Activated CD4-positive, alpha-beta T cell treated with anti-CD3 and anti-CD28 coated beads for 48 hours (primary cell): Measurements from ENCODE around the gene LRP4.
"Not testable (repeated sequence)": the region's sequence is repeated elsewhere in the genome, so short reads cannot be mapped to it uniquely, and the experiment has no call there.

Experiments
- DNase-seq: peaks from one replicate; pipeline ENCODE4 v3.0.0-alpha.2; 2020

LRP4 gene, protein sequence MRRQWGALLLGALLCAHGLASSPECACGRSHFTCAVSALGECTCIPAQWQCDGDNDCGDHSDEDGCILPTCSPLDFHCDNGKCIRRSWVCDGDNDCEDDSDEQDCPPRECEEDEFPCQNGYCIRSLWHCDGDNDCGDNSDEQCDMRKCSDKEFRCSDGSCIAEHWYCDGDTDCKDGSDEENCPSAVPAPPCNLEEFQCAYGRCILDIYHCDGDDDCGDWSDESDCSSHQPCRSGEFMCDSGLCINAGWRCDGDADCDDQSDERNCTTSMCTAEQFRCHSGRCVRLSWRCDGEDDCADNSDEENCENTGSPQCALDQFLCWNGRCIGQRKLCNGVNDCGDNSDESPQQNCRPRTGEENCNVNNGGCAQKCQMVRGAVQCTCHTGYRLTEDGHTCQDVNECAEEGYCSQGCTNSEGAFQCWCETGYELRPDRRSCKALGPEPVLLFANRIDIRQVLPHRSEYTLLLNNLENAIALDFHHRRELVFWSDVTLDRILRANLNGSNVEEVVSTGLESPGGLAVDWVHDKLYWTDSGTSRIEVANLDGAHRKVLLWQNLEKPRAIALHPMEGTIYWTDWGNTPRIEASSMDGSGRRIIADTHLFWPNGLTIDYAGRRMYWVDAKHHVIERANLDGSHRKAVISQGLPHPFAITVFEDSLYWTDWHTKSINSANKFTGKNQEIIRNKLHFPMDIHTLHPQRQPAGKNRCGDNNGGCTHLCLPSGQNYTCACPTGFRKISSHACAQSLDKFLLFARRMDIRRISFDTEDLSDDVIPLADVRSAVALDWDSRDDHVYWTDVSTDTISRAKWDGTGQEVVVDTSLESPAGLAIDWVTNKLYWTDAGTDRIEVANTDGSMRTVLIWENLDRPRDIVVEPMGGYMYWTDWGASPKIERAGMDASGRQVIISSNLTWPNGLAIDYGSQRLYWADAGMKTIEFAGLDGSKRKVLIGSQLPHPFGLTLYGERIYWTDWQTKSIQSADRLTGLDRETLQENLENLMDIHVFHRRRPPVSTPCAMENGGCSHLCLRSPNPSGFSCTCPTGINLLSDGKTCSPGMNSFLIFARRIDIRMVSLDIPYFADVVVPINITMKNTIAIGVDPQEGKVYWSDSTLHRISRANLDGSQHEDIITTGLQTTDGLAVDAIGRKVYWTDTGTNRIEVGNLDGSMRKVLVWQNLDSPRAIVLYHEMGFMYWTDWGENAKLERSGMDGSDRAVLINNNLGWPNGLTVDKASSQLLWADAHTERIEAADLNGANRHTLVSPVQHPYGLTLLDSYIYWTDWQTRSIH (N-terminal part only)

DNA sequence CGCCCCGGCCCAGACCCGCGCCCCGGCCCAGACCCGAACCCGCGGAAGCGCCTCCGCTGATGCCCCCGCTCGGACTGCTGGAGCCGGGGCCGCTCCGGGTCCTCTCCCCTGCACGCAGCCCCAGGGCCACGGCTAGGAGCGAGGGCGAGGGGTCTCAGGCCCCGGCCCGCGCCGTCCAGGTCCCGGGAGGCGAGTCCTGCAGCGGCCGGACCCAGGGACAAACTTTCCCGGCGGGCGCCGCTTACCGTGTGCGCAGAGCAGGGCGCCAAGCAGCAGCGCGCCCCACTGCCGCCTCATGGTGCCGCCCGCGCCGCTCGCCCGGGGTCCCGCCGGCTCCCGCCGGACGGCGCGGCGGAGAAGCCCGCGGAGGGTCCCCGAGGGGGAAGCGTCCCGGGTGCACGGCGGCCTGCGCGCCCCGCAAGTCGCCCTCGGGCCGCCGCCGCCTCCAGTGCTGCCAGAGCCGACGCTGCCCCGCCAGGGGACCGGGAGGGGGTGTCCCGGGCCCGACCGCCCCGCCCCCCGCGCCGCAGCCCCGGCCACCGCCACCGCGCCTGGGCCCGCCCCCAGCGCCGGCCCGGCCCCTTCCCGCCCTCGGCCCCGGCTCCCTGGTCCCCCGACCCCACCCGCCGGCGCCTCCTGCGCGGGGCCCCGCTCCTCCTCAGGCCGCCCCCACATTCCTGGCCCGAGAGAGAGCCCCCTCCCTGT is at the start of gene LRP4:
Gene LRP4 (minus strand): TSS at position 468 of the 705 bp plus-strand sequence. CDS start 171 bp downstream, at position 297.
- peak; percentile 38 for DNase-seq

DNA sequence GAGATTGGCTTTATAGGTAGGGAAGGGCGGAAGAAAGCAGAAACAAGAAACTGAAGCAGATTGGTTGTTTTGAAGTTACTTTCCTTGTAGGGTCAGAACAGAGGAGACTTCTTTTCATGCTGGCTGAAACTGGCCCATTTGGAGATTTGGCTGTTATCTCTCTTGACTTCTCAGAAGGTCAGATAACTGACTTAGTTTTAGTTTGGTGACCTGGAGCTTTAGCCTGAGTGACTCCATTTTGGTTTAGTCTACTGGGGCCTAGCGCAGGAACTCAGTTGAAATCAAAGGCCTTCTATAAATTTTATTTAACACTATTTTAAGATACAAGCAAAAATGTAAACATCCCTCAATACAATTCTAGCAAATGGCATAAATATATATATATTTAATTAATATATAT is 49.6 kb upstream of the LRP4 start:
- no peak for DNase-seq

DNA sequence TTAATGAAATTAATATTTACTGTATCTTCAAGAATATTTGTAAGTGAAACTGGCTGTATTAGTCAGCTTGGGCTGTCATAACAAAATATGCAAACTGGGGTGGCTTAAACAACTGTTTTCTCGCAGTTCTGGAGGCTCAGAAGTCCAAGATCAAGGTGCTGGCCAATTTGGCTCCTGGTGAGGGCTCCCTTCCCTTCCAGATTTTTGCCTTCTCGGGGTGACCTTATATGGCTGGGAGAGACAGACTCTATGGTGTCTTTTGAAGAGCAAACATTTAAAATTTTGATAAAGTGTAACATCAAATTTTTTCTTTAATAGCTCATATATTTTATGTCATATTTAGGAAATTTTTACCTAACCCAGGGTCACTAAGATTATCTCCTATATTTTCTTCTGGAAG is 48.4 kb upstream of the LRP4 start:
- DNase-seq, result no peak

GRCh38 chr11:46963844-46964243 is 45.5 kb upstream of the LRP4 start:
- no peak for DNase-seq

- not testable (repeated sequence) for DNase-seq
Observed at GRCh38 chr11:46961886-46962285, 43.5 kb upstream of the LRP4 start.

DNA sequence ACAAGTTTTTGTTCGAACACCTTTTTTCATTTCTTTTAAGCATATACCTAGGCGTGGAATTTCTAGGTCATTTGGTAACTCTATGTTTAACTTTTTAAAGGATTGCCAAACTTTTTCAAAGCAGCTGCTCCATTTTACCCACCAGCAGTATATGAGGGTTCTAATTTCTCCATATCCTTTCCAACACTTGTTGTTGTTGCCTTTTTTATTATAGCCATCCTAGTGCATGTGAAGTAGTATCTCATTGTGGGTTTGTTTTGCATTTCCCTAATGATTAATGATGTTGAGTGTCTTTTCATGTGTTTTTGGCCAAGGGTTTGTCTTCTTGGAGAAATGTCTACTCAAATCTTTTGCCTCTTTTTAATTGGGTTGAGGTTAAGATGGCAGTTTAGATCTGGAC is 42.7 kb upstream of the LRP4 start:
- no peak for DNase-seq

DNA sequence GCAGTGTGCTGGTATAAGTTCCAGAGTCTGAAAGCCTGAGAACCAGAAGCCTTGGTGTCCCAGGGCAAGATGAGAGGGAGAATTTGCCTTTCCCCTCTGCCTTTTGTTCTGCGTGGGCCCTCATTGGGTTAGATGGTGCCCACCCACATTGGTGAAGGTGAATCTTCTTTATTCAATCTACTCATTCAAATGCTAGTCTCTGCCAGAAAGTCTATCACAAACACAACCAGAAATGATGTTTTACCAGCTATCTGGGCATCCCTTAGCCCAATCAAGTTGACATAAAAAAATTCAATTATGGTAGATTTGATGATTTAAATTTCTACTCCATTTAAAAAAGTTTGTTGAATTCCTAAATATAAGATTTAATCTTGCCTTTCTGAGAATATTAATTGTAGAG is 40.4 kb upstream of the LRP4 start:
- DNase-seq, result no peak

GRCh38 chr11:46953093-46953492 is 34.7 kb upstream of the LRP4 start:
- DNase-seq, result no peak

DNA sequence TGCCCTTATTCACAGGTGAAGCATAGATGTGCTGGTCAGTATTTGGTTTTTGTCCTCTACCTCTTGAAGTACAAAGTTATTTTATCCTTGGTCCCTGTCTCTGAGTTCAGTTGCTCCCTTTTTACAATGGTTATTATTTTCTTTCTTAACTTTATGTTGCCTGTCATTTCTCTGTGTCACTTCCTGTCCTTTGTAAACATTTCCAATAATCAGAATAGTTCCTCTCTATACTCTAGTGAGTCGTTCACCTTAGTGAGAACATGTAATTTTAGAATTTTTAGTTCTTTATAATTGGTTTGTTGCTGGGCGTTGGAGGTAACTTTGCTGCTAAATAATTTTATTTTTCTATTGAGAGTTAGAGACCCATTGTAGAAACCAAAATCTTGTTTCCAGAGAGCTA is 34.2 kb upstream of the LRP4 start:
- no peak for DNase-seq

- DNase-seq, result no peak
Observed at GRCh38 chr11:46951864-46952263, 33.5 kb upstream of the LRP4 start.

- DNase-seq, result no peak
Observed at GRCh38 chr11:46949297-46949696, 30.9 kb upstream of the LRP4 start.

GRCh38 chr11:46948378-46949131 is 30.2 kb upstream of the LRP4 start:
- no peak for DNase-seq

DNA sequence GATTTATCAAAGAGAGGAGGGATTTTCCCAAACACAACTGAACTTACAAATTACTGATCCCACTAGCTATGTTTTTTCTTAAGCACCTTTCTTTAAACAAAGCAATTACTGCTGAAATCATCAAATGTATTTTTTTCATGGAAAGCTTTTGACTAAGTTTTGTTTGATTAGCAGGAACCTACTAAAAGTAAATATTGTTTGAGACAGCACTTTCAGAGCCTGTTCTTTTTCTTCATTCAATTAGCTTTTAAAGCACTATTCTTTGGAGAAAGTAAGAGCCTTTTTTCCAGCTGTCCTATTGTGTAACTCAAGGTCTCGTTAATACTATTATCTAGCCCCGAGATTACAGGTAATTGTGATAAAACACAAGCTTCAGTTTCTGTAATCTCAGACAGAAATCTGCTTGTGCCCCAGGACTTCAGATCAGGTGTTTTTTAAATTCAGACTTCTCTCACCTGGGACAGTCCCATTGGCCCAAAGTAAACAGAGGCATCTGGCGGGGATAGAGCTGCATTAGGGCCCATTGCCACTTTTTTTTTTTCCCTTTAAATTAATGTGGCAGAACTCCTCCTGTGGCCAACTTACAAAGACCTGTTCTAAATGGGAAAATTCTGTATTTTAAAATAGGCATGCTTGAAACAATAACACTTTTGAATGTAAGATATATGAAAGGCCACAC is 29.2 kb upstream of the LRP4 start:
- DNase-seq, result no peak

GRCh38 chr11:46944356-46945075 is 26.2 kb upstream of the LRP4 start:
- no peak for DNase-seq

DNA sequence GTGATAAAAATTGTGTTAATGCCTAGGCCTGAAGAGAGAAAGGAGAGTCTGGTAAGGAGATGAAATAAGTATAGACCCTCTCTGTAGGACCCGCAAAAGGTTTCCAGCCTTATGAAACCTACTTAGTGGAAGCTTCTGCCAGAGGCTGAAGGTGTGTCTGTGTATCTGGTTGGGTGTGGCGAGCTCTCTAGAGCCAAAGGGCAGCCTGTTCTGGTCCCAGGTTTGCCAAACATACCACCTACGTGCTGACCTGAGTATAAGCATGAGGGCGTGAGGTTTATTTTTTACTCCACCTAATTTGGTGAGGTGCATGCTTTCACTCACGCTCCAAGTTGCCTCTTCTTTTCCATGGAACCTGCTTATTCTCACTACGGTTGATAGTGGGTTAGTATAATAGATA is 23.8 kb upstream of the LRP4 start:
- no peak for DNase-seq

DNA sequence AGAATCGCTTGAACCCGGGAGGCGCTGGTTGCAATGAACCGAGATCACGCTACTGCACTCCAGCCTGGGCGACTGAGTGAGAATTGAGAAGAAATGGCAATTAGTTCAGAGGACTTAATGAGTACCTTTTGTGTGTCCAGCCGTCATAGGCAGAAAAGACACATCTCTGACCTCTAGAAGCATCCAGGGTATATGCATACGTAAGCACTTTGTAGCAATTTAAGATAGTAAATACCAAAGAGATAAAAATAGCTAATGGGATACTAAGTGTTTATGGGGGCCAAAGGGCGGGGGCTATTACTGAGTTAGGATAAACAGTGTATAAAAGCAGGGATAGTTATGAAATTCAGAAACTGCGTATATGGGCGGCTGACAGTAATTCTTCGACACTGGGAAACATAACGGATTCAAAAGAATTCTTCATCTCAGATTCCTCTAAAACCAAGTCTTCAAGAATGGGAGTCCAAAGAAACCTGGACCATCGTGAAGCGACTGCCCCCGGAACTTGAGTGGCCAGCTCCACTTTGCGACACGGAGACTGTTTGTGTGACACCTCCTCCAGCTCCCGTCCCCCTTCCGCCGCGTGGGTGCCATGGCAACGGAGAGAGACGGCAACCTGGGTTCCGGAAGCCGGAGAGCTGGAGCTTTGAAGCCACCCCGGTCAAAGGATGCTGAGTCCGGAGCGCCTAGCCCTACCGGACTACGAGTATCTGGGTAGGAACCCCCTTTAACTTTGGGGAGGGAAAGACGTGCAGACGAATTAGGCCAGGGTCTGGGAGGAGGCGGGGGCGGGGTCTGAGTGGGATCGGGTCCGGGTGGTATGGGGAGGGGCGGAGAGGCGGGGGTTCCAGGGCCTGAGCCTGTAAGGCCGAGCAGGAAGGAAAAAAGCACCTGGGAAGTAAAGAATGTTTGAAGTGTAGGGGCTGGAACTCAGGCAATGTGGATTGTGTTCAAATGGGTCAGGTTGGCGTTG is 18.1 kb upstream of the LRP4 start, which contains the start of gene CSTPP1:
Gene CSTPP1 (plus strand): TSS at position 624 of the 973 bp plus-strand sequence. CDS start 45 bp downstream, at position 669.
- peak; percentile 96 for DNase-seq

GRCh38 chr11:46930089-46930488 is 11.7 kb upstream of the LRP4 start:
- DNase-seq, result no peak

GRCh38 chr11:46928701-46929100 is 10.4 kb upstream of the LRP4 start:
- not testable (repeated sequence) for DNase-seq

GRCh38 chr11:46927928-46928327 is 9.6 kb upstream of the LRP4 start:
- DNase-seq, result not testable (repeated sequence)
